Measurements from ENCODE around the gene THSD7A.

DNA sequence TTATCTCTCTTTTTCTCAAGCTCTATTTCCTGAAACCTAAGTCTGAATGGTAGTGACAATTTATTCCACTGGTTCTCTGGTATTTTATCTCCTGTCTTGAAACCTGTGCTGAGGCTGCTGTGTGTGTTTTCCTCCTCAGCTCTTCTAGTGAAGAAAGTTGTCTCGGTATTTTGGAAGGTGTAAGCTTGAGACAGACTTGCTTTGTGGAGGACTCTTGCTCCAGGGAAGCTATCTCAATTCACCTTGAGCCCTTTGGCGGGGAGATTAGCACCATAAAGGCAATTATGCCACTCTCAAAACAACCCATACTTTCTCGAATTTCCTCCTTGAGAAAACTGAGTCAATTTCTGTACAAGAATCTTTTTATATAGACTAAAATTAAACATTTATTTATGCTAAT lies 141.6 kb downstream of the THSD7A start:
- TF ChIP-seq EP300 (IDR thresholded peaks at IDR 0.05; ENCODE audit: borderline replicate concordance in 1 of 2, low read depth in 2 of 2, low read length in 2 of 2) (no peak), POLR2A (IDR thresholded peaks at IDR 0.05; ENCODE audit: control extremely low read depth in 1 of 2, low read depth in 2 of 2, low read length in 2 of 2) (no peak), RXRA (IDR thresholded peaks at IDR 0.05; ENCODE audit: insufficient read depth, low read depth, low read length) (no peak), CREB1 (IDR thresholded peaks at IDR 0.05) (no peak), ASH2L (IDR thresholded peaks at IDR 0.05; ENCODE audit: low read length) (no peak), KDM1A (IDR thresholded peaks at IDR 0.05; ENCODE audit: borderline replicate concordance, low read length) (no peak), HDAC2 (IDR thresholded peaks at IDR 0.05; ENCODE audit: borderline replicate concordance in 1 of 2, low read depth in 2 of 2, low read length in 2 of 2) (no peak), GABPA (IDR thresholded peaks at IDR 0.05; ENCODE audit: borderline replicate concordance, insufficient read depth, low read length) (no peak)
- TF ChIP-seq, protein P1, sequence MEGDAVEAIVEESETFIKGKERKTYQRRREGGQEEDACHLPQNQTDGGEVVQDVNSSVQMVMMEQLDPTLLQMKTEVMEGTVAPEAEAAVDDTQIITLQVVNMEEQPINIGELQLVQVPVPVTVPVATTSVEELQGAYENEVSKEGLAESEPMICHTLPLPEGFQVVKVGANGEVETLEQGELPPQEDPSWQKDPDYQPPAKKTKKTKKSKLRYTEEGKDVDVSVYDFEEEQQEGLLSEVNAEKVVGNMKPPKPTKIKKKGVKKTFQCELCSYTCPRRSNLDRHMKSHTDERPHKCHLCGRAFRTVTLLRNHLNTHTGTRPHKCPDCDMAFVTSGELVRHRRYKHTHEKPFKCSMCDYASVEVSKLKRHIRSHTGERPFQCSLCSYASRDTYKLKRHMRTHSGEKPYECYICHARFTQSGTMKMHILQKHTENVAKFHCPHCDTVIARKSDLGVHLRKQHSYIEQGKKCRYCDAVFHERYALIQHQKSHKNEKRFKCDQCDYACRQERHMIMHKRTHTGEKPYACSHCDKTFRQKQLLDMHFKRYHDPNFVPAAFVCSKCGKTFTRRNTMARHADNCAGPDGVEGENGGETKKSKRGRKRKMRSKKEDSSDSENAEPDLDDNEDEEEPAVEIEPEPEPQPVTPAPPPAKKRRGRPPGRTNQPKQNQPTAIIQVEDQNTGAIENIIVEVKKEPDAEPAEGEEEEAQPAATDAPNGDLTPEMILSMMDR (IDR thresholded peaks at IDR 0.05; ENCODE audit: control extremely low read depth in 1 of 3, insufficient read depth in 1 of 3, low read depth in 1 of 3, low read length in 3 of 3), result no peak

Data from H1 (cell line).